Breast epithelium (tissue), 4 donors: ENCODE results near the gene RNF212B. TPM values are rescaled to one million over a fixed set of nuclear protein-coding genes. Genes with fewer than 3 reads are reported as not detected.
A peak's percentile ranks its signal among the peaks of the same experiment; 100 is the strongest.

Experiments
- DNase-seq, 2 donors: peaks; one replicate each; pipeline ENCODE4 v3.0.0-alpha.2; 2019; ENCODE audit warnings: low spot score in 2 of 2
- H3K27ac ChIP-seq, 2 donors: fragments of 200-600 bp; sonication (generic) in 1 of 2; one replicate each; pipeline ENCODE4 v1.5.1; 2016 to 2019; ENCODE audit warnings: mild to moderate bottlenecking in 1 of 2
- H3K27me3 ChIP-seq, 2 donors: fragments of 200-600 bp; sonication (generic) in 1 of 2; one replicate each; pipeline versions ENCODE4 v1.5.1 to v1.6.0; 2017 to 2019; ENCODE audit warnings: control low read depth in 1 of 2, mild to moderate bottlenecking in 1 of 2
- H3K36me3 ChIP-seq: fragments of 200-600 bp; one replicate; pipeline ENCODE4 v1.5.1; 2019
- H3K4me1 ChIP-seq, 2 donors: fragments of 200-600 bp; sonication (generic); one replicate each; pipeline ENCODE4 v1.5.1; 2016 to 2019; ENCODE audit warnings: control low read depth in 1 of 2
- H3K4me3 ChIP-seq, 3 donors: fragments of 200-600 bp; sonication (generic); 1 replicate in 2 of 3; 2 replicates in 1 of 3; pipeline ENCODE4 v1.5.1; 2016 to 2019; ENCODE audit warnings: mild to moderate bottlenecking in 3 of 3, moderate library complexity in 2 of 3
- H3K9me3 ChIP-seq, 2 donors: fragments of 200-600 bp; sonication (generic) in 1 of 2; one replicate each; pipeline ENCODE4 v1.5.1; 2016 to 2019; ENCODE audit warnings: control low read depth in 1 of 2
- POLR2A ChIP-seq: fragments of 450-650 bp; IDR thresholded peaks from one replicate; pipeline ENCODE4 v1.6.1; 2016; ENCODE audit warnings: antibody characterized with exemption, mild to moderate bottlenecking, moderate library complexity
- POLR2AphosphoS5 ChIP-seq, 3 donors: sonication (generic); formaldehyde crosslinking; IDR thresholded peaks; one replicate each; pipeline ENCODE4 v1.6.1; 2017; ENCODE audit warnings: antibody characterized with exemption in 3 of 3
- intact Hi-C: fragments of 100-400 bp; cut with DNase I; formaldehyde crosslinking; loops from one replicate; pipeline ENCODE4 v1.15.1; 2023; ENCODE audit warnings: low total_unique reads
- total RNA-seq, 3 donors: library from RNA; depleted of rRNA; stranded (reverse); fragments of >200 nt; gene quantifications; one replicate each; pipeline ENCODE4 v1.1.0, GENCODE V29; 2016
- TF ChIP-seq, protein P1 (sequence below), 3 donors: fragments of 450-650 bp; IDR thresholded peaks; one replicate each; pipeline ENCODE4 v1.5.1; 2016 to 2017; ENCODE audit warnings: antibody characterized with exemption in 3 of 3, mild to moderate bottlenecking in 3 of 3, moderate library complexity in 3 of 3

RNF212B gene
- total RNA-seq, 3 donors from 2014 or later = not detected

DNA sequence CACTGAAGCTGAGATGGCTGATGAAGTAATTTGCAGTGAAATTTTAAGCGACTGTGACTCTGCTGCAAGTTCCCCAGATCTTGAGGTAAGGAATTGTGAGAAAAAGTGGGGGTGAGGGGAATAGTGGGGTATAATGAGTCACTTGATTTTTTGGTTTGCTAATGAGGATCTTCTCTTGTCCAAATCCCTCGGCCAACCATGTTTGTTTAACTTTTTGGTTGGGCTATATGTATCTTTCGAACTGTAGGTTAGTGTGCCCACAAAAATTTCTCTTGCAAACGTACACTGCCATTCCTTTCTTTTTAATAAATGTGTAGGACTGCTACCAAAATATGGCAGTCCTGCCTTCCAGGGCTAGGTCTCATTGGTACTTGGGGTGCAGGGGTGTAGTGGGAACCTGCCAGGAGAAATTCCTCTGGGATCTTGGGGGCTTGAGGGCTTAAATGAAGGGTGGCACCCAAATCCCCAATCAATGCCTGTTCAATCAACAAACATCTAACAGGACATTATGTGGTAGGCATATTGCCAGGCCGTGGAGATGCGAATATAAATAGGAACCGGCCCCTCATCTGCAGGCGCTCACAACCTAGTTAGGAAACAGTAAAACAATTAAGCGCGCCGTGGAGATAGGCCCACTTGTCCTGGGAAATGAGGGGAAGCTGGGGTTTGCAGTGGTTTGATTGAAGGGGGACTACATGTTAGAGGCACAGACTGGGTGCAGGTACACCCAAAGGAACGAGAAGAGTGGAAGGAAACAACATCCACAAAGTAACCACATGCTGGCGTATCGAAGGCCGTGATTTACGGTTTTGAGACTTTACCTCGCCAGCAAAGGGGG, 82.2 kb downstream of the RNF212B start:
- Histone ChIP-seq H3K4me3 (peak overlapping the region; percentile 36 to 92 (median 76)), H3K9me3 (no peaks in the 10 kb centered on the region), H3K27ac (peak overlapping the region; percentile 94 to 97), H3K27me3 (no peaks in the 10 kb centered on the region), H3K4me1 (peaks cover 0 to 4% of the 10 kb centered on the region in 2 donors), H3K36me3 (no peaks in the 10 kb centered on the region)
- no peak for DNase-seq
- intact Hi-C loops = loop anchor here (5.0 to 10.0 kb wide), 2 partner anchors 155 to 333 kb away; no protein-coding TSS in a partner anchor
- TF ChIP-seq, protein P1, sequence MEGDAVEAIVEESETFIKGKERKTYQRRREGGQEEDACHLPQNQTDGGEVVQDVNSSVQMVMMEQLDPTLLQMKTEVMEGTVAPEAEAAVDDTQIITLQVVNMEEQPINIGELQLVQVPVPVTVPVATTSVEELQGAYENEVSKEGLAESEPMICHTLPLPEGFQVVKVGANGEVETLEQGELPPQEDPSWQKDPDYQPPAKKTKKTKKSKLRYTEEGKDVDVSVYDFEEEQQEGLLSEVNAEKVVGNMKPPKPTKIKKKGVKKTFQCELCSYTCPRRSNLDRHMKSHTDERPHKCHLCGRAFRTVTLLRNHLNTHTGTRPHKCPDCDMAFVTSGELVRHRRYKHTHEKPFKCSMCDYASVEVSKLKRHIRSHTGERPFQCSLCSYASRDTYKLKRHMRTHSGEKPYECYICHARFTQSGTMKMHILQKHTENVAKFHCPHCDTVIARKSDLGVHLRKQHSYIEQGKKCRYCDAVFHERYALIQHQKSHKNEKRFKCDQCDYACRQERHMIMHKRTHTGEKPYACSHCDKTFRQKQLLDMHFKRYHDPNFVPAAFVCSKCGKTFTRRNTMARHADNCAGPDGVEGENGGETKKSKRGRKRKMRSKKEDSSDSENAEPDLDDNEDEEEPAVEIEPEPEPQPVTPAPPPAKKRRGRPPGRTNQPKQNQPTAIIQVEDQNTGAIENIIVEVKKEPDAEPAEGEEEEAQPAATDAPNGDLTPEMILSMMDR (IDR thresholded peaks at IDR 0.05) = no peak
- TF ChIP-seq POLR2A (no peak), POLR2AphosphoS5 (IDR thresholded peaks at IDR 0.05) (no peak)

DNA sequence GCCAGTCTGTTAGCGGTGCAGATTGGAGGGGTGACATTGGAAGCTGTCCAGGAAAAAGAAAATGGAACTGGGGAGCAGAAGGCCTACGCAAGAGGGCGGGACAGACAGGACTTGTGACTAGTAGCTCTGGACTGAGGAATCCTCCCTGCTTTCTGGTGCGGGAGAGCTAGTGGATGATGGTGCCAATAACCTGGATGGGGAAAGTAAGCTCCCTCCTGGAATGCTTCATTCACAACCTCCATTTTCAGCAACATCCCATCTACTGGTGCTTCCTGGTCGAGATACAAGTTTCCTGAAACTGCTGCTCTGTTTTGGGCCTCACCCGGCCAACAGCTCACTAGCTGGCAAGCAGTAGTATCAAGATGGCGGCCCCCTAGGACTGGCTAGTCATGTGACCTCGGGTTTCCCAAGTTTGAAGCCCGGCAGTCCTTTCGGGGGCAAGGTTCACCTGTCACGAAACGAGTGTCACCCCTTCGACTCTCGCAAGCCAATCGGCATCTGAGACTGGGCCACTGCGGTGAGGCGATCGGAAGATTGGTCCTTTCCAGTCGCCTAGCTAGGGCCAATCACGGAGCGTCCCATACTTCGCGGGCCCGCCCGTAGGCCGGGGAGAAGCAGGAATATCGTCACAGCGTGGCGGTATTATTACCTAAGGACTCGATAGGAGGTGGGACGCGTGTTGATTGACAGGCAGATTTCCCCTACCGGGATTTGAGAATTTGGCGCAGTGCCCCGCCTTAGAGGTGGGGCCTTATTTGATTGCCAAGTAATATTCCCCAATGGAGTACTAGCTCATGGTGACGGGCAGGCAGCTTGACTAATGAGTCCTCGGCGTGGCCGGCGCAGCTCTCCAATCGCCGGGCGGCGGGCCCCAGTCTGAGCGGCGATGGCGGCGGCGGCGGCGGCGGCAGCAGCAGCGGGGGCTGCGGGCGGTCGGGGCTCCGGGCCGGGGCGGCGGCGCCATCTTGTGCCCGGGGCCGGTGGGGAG, 83.1 kb downstream of the RNF212B start, which contains the start of gene PABPN1:
PABPN1 (plus strand) TSS at position 874 of the 988 bp plus-strand sequence; CDS start at position 887, 13 bp downstream.
- TF ChIP-seq, protein P1 (IDR thresholded peaks at IDR 0.05) = peak in 1 of 3 donors; percentile 16
- peak; percentile 85 to 94 (median 88) for TF ChIP-seq POLR2AphosphoS5 (IDR thresholded peaks at IDR 0.05)
- TF ChIP-seq POLR2A = peak; percentile 23
- intact Hi-C loops = loop anchor here (5.0 to 10.0 kb wide), 2 partner anchors 154 to 334 kb away; no protein-coding TSS in a partner anchor
- H3K4me3 ChIP-seq = peak within 1 kb of the TSS; percentile 76 to 97 (median 92)
- no peaks in the 10 kb centered on the region for H3K36me3 ChIP-seq
- no peaks in the 10 kb centered on the region for H3K27me3 ChIP-seq
- DNase-seq = peak; percentile 100
- no peaks in the 10 kb centered on the region for H3K9me3 ChIP-seq
- H3K4me1 ChIP-seq = peaks cover 0 to 4% of the 10 kb centered on the region in 2 donors
- H3K27ac ChIP-seq = peak within 1 kb of the TSS; percentile 94 to 97

DNA sequence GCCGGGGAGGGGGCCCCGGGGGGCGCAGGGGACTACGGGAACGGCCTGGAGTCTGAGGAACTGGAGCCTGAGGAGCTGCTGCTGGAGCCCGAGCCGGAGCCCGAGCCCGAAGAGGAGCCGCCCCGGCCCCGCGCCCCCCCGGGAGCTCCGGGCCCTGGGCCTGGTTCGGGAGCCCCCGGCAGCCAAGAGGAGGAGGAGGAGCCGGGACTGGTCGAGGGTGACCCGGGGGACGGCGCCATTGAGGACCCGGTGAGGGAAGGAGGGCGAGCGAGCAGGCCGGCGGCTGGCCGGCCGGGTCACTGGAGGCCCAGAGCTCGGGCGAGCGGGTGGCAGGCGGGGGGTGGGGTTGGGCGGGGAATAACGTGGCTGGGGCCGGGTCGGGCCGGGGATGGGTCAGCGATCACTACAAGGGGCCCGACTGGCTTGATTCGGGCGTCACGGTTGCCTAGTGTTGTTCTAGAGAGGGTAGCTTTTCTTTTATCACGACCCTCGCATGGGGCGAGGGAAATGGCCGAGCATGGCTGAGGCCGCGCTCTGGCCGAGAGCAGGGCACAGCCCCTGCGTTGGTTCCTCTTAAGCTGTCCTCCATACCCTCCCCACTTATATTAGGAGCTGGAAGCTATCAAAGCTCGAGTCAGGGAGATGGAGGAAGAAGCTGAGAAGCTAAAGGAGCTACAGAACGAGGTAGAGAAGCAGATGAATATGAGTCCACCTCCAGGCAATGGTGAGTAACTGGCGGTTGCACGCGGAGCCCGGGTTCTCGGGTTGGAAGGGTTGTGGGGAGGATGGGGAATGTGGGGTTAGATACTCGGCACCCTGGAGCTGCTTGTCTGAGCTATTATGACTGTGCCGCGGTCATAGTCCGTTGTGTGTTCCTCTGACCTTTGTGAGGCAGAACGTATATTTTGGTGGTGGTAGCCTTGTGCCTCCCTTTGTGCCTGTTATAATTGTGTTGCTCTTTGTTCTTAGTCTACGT, 84.1 kb downstream of the RNF212B start:
- intact Hi-C loops = loop anchor here (5.0 to 10.0 kb wide), 2 partner anchors 153 to 335 kb away; no protein-coding TSS in a partner anchor
- no peaks in the 10 kb centered on the region for H3K36me3 ChIP-seq
- DNase-seq = no peak
- H3K27ac ChIP-seq = peak overlapping the region; percentile 94 to 97
- H3K27me3 ChIP-seq = no peaks in the 10 kb centered on the region
- TF ChIP-seq, protein P1 (IDR thresholded peaks at IDR 0.05) = no peak
- TF ChIP-seq POLR2A (no peak), POLR2AphosphoS5 (IDR thresholded peaks at IDR 0.05) (no peak)
- peak overlapping the region; percentile 76 to 97 (median 92) for H3K4me3 ChIP-seq
- peaks cover 0 to 4% of the 10 kb centered on the region in 2 donors for H3K4me1 ChIP-seq
- H3K9me3 ChIP-seq = no peaks in the 10 kb centered on the region

Other genes with a start within 250 kb of the RNF212B start
- gene C14orf93, start 227.8 kb upstream of the RNF212B start, total RNA-seq = 10 to 100 TPM; 10.8 to 24.1 (median 19.4) TPM
- 100 to 1,000 TPM; 120 to 144 (median 129) TPM for gene PSMB5, start 203.0 kb upstream of the RNF212B start, total RNA-seq
- not detected for gene PSMB11, start 195.7 kb upstream of the RNF212B start, total RNA-seq
- gene CDH24, start 180.4 kb upstream of the RNF212B start, total RNA-seq = 1 to 10 TPM; 2.2 to 5.2 (median 3.2) TPM
- gene ACIN1, start 142.8 kb upstream of the RNF212B start, total RNA-seq = 100 to 1,000 TPM; 106 to 151 (median 145) TPM
- gene C14orf119, start 142.4 kb upstream of the RNF212B start, total RNA-seq = 10 to 100 TPM; 29.6 to 34.4 (median 32.8) TPM
- gene CIROP, start 132.9 kb upstream of the RNF212B start, total RNA-seq = not detected
- under 1 TPM in 1 of 3 donors, not detected in 2; 0.32 TPM for gene CEBPE, start 118.7 kb upstream of the RNF212B start, total RNA-seq
- 10 to 100 TPM; 46.8 to 98.9 (median 61.9) TPM for gene SLC7A8, start 54.3 kb upstream of the RNF212B start, total RNA-seq
- gene HOMEZ, start 48.2 kb downstream of the RNF212B start, total RNA-seq = 10 to 100 TPM; 10.8 to 15.4 (median 12.0) TPM
- 10 to 100 TPM in 1 of 3 donors, 1 to 10 TPM in 2; 8.2 to 11.6 (median 9.4) TPM for gene PPP1R3E, start 64.9 kb downstream of the RNF212B start, total RNA-seq
- gene BCL2L2, start 68.9 kb downstream of the RNF212B start, total RNA-seq = 10 to 100 TPM; 28.8 to 55.5 (median 48.2) TPM
- 10 to 100 TPM; 45.9 to 87.2 (median 74.1) TPM for gene PABPN1, start 83.5 kb downstream of the RNF212B start, total RNA-seq
- gene SLC22A17, start 115.0 kb downstream of the RNF212B start, total RNA-seq = 10 to 100 TPM in 2 of 3 donors, 1 to 10 TPM in 1; 6.4 to 53.7 (median 52.1) TPM
- 10 to 100 TPM; 15.7 to 24.6 (median 18.0) TPM for gene EFS, start 127.2 kb downstream of the RNF212B start, total RNA-seq
- not detected for gene IL25, start 134.9 kb downstream of the RNF212B start, total RNA-seq
- under 1 TPM in 2 of 3 donors, not detected in 1; 0.64 to 0.88 TPM for gene CMTM5, start 139.1 kb downstream of the RNF212B start, total RNA-seq
- not detected for gene MYH6, start 170.3 kb downstream of the RNF212B start, total RNA-seq
- not detected for gene MYH7, start 197.7 kb downstream of the RNF212B start, total RNA-seq
- gene NGDN, start 231.8 kb downstream of the RNF212B start, total RNA-seq = 10 to 100 TPM; 39.8 to 58.8 (median 42.3) TPM